ENCODE data around the gene ALPG. TPM values are rescaled to one million over a fixed set of nuclear protein-coding genes. Genes with fewer than 3 reads are reported as not detected.

The ALPG gene
- total RNA-seq, 1 donor from 2014 or later = not detected

DNA sequence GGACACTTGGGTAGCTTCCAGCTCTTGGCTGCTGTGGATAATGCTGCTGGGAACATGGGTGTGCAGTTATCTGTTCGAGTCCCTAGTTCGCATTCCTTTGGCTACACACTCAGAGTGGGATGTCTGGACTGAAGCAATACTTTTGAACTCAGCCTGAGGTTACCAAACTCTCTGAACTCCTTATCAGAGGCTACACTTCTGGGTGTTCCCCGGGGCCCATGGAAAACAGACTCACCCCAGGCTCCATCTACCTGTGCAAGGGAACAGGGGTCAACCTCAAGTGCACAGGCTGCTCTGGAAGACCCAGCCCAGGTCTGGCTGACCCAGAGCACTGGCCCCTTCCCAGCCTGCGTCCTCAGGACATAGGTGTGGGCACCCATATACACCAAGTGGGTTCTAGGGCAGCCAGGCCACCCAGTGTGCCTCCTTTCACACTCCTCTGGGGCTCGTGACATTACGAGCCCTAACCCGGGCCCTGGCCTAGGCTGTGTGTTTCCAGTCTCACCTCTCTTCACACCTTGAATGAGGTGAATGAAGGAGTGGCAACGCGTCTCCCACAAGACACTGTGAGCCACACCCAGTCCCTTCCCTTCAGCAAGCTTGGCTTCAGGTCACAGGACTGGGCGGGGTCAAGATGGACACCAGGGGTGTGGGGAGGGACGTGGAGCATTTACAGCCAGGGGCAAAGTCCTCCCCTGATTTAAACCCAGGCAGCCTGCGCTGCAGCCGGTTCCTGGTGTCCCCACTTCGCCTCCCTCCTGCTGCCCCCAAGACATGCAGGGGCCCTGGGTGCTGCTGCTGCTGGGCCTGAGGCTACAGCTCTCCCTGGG is 49.0 kb downstream of the ALPG start, which contains the start of gene ALPI:
Gene ALPI, plus strand, starts transcription at position 728 of the 830 bp plus-strand sequence. Its CDS starts 47 bp downstream, at position 775.
- H3K9me3 ChIP-seq (ENCODE audit: control insufficient read depth in 3 of 3, low read length in 3 of 3) = no peaks in the 10 kb centered on the region
- H3K27me3 ChIP-seq (ENCODE audit: control insufficient read depth in 3 of 3, insufficient read depth in 3 of 3, low read length in 3 of 3) = peaks cover 14 to 28% (median 22%) of the 10 kb centered on the region in 3 donors
- no peak within 1 kb of the TSS for H3K27ac ChIP-seq (ENCODE audit: low read depth, low read length)

GRCh38 chr2:232456296-232457120 is 49.9 kb downstream of the ALPG start:
- H3K9me3 ChIP-seq (ENCODE audit: control insufficient read depth in 3 of 3, low read length in 3 of 3) = no peaks in the 10 kb centered on the region
- no peaks in the 10 kb centered on the region for H3K4me1 ChIP-seq (ENCODE audit: control insufficient read depth in 3 of 3, insufficient read depth in 3 of 3, low read length in 3 of 3)
- H3K36me3 ChIP-seq (ENCODE audit: control insufficient read depth in 3 of 3, insufficient read depth in 3 of 3, low read length in 3 of 3) = no peaks in the 10 kb centered on the region
- H3K9ac ChIP-seq (ENCODE audit: low read depth in 1 of 3, low read length in 3 of 3) = no peak overlapping the region
- H3K27me3 ChIP-seq (ENCODE audit: control insufficient read depth in 3 of 3, insufficient read depth in 3 of 3, low read length in 3 of 3) = peaks cover 14 to 26% (median 22%) of the 10 kb centered on the region in 3 donors
- H3K27ac ChIP-seq (ENCODE audit: low read depth, low read length) = no peak overlapping the region
- no peak overlapping the region for H3K4me3 ChIP-seq (ENCODE audit: low read length in 3 of 3)

More for the DNA sequence above, 49.0 kb downstream of the ALPG start, which contains the start of gene ALPI:
- Histone ChIP-seq H3K4me1 (ENCODE audit: control insufficient read depth in 3 of 3, insufficient read depth in 3 of 3, low read length in 3 of 3) (no peaks in the 10 kb centered on the region), H3K4me3 (ENCODE audit: low read length in 3 of 3) (no peak within 1 kb of the TSS), H3K36me3 (ENCODE audit: control insufficient read depth in 3 of 3, insufficient read depth in 3 of 3, low read length in 3 of 3) (no peaks in the 10 kb centered on the region), H3K9ac (ENCODE audit: low read depth in 1 of 3, low read length in 3 of 3) (no peak within 1 kb of the TSS)

GRCh38 chr2:232457121-232458011 is 50.7 kb downstream of the ALPG start:
- Histone ChIP-seq H3K36me3 (ENCODE audit: control insufficient read depth in 3 of 3, insufficient read depth in 3 of 3, low read length in 3 of 3) (no peaks in the 10 kb centered on the region), H3K27ac (ENCODE audit: low read depth, low read length) (no peak overlapping the region), H3K27me3 (ENCODE audit: control insufficient read depth in 3 of 3, insufficient read depth in 3 of 3, low read length in 3 of 3) (peaks cover 14 to 24% (median 22%) of the 10 kb centered on the region in 3 donors), H3K4me1 (ENCODE audit: control insufficient read depth in 3 of 3, insufficient read depth in 3 of 3, low read length in 3 of 3) (no peaks in the 10 kb centered on the region), H3K9me3 (ENCODE audit: control insufficient read depth in 3 of 3, low read length in 3 of 3) (no peaks in the 10 kb centered on the region), H3K4me3 (ENCODE audit: low read length in 3 of 3) (no peak overlapping the region), H3K9ac (ENCODE audit: low read depth in 1 of 3, low read length in 3 of 3) (no peak overlapping the region)

DNA sequence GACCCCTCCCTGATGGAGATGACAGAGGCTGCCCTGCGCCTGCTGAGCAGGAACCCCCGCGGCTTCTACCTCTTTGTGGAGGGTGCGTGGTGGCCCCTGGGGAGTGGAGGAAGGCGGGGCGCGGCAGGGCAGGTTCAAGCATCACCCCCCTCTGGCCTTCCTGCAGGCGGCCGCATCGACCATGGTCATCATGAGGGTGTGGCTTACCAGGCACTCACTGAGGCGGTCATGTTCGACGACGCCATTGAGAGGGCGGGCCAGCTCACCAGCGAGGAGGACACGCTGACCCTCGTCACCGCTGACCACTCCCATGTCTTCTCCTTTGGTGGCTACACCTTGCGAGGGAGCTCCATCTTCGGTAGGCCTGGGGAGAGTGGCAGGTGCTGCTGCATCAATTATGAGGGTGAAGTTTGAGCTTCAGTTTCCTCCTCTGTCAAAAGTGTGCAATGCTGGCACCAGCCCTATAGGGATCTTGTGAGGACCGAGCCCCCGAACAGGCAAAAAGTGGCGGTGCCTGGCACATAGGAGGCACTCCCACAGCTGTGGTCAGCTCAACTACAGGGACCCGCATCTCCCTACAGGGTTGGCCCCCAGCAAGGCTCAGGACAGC is 51.5 kb downstream of the ALPG start:
- peaks cover 14 to 24% (median 22%) of the 10 kb centered on the region in 3 donors for H3K27me3 ChIP-seq (ENCODE audit: control insufficient read depth in 3 of 3, insufficient read depth in 3 of 3, low read length in 3 of 3)

GRCh38 chr2:232458661-232459418 is 52.2 kb downstream of the ALPG start:
- Histone ChIP-seq H3K4me1 (ENCODE audit: control insufficient read depth in 3 of 3, insufficient read depth in 3 of 3, low read length in 3 of 3) (no peaks in the 10 kb centered on the region), H3K9ac (ENCODE audit: low read depth in 1 of 3, low read length in 3 of 3) (no peak overlapping the region), H3K9me3 (ENCODE audit: control insufficient read depth in 3 of 3, low read length in 3 of 3) (no peaks in the 10 kb centered on the region), H3K4me3 (ENCODE audit: low read length in 3 of 3) (no peak overlapping the region), H3K27ac (ENCODE audit: low read depth, low read length) (no peak overlapping the region), H3K27me3 (ENCODE audit: control insufficient read depth in 3 of 3, insufficient read depth in 3 of 3, low read length in 3 of 3) (peaks cover 14 to 24% (median 22%) of the 10 kb centered on the region in 3 donors), H3K36me3 (ENCODE audit: control insufficient read depth in 3 of 3, insufficient read depth in 3 of 3, low read length in 3 of 3) (no peaks in the 10 kb centered on the region)

More for the DNA sequence above, 51.5 kb downstream of the ALPG start:
- H3K4me3 ChIP-seq (ENCODE audit: low read length in 3 of 3) = no peak overlapping the region
- no peaks in the 10 kb centered on the region for H3K9me3 ChIP-seq (ENCODE audit: control insufficient read depth in 3 of 3, low read length in 3 of 3)
- H3K4me1 ChIP-seq (ENCODE audit: control insufficient read depth in 3 of 3, insufficient read depth in 3 of 3, low read length in 3 of 3) = no peaks in the 10 kb centered on the region
- no peak overlapping the region for H3K9ac ChIP-seq (ENCODE audit: low read depth in 1 of 3, low read length in 3 of 3)
- H3K36me3 ChIP-seq (ENCODE audit: control insufficient read depth in 3 of 3, insufficient read depth in 3 of 3, low read length in 3 of 3) = no peaks in the 10 kb centered on the region
- no peak overlapping the region for H3K27ac ChIP-seq (ENCODE audit: low read depth, low read length)

GRCh38 chr2:232459419-232460035 is 52.9 kb downstream of the ALPG start:
- Histone ChIP-seq H3K4me1 (ENCODE audit: control insufficient read depth in 3 of 3, insufficient read depth in 3 of 3, low read length in 3 of 3) (no peaks in the 10 kb centered on the region), H3K9me3 (ENCODE audit: control insufficient read depth in 3 of 3, low read length in 3 of 3) (no peaks in the 10 kb centered on the region), H3K9ac (ENCODE audit: low read depth in 1 of 3, low read length in 3 of 3) (no peak overlapping the region), H3K36me3 (ENCODE audit: control insufficient read depth in 3 of 3, insufficient read depth in 3 of 3, low read length in 3 of 3) (no peaks in the 10 kb centered on the region), H3K27me3 (ENCODE audit: control insufficient read depth in 3 of 3, insufficient read depth in 3 of 3, low read length in 3 of 3) (peaks cover 14 to 28% (median 22%) of the 10 kb centered on the region in 3 donors), H3K4me3 (ENCODE audit: low read length in 3 of 3) (no peak overlapping the region), H3K27ac (ENCODE audit: low read depth, low read length) (no peak overlapping the region)

GRCh38 chr2:232460171-232460570 is 53.5 kb downstream of the ALPG start:
- Histone ChIP-seq H3K27ac (ENCODE audit: low read depth, low read length) (no peak overlapping the region), H3K27me3 (ENCODE audit: control insufficient read depth in 3 of 3, insufficient read depth in 3 of 3, low read length in 3 of 3) (peaks cover 14 to 28% (median 22%) of the 10 kb centered on the region in 3 donors), H3K36me3 (ENCODE audit: control insufficient read depth in 3 of 3, insufficient read depth in 3 of 3, low read length in 3 of 3) (no peaks in the 10 kb centered on the region), H3K4me1 (ENCODE audit: control insufficient read depth in 3 of 3, insufficient read depth in 3 of 3, low read length in 3 of 3) (no peaks in the 10 kb centered on the region), H3K9ac (ENCODE audit: low read depth in 1 of 3, low read length in 3 of 3) (no peak overlapping the region), H3K4me3 (ENCODE audit: low read length in 3 of 3) (no peak overlapping the region), H3K9me3 (ENCODE audit: control insufficient read depth in 3 of 3, low read length in 3 of 3) (no peaks in the 10 kb centered on the region)
